Measurements from ENCODE around the gene GALNT18.

Gene GALNT18

GRCh38 chr11:11439591-11439990 lies 182.2 kb downstream of the GALNT18 start:
- H3K4me1 ChIP-seq (ENCODE audit: control insufficient read depth, insufficient read depth, low read length, unreplicated experiment): peaks cover 5% of the 10 kb centered on the region
- H3K4me3 ChIP-seq (ENCODE audit: low read depth, low read length): no peak overlapping the region
- no peak overlapping the region for H3K27ac ChIP-seq (ENCODE audit: low read depth, low read length)
- H3K27me3 ChIP-seq (ENCODE audit: insufficient read depth, low read length): no peaks in the 10 kb centered on the region
- H3K36me3 ChIP-seq (ENCODE audit: insufficient read depth, low read length): no peaks in the 10 kb centered on the region
- no peaks in the 10 kb centered on the region for H3K79me2 ChIP-seq (ENCODE audit: control insufficient read depth, insufficient read depth, low read length, unreplicated experiment)
- no peak overlapping the region for H2AFZ ChIP-seq (ENCODE audit: low read length, unreplicated experiment)

- Histone ChIP-seq H3K36me3 (ENCODE audit: insufficient read depth, low read length) (no peaks in the 10 kb centered on the region), H3K4me1 (ENCODE audit: control insufficient read depth, insufficient read depth, low read length, unreplicated experiment) (no peaks in the 10 kb centered on the region), H3K27ac (ENCODE audit: low read depth, low read length) (no peak overlapping the region), H3K4me3 (ENCODE audit: low read depth, low read length) (no peak overlapping the region), H2AFZ (ENCODE audit: low read length, unreplicated experiment) (no peak overlapping the region), H3K27me3 (ENCODE audit: insufficient read depth, low read length) (no peaks in the 10 kb centered on the region), H3K79me2 (ENCODE audit: control insufficient read depth, insufficient read depth, low read length, unreplicated experiment) (no peaks in the 10 kb centered on the region)
Observed at GRCh38 chr11:11436715-11437313, 185.0 kb downstream of the GALNT18 start.

DNA sequence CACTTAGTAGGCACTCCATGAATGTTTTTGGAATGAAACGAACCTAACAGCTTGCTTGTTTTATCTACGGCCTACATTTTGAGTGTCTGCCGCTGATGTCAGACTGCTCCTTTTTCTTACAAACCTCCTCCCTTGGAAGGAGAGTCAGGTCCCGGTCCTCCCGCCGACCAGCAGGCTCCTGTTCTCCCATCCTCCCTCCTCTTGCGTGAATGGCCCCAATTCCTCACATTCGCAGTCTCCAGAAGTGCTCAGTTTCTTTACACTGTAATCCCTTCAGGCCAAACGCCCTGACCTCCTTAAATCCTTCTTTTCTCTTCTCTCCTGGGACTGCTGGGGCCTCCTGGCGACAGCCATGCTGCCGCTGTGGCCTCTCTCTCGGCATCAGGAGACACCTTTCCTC lies 186.2 kb downstream of the GALNT18 start:
- Histone ChIP-seq H3K4me1 (ENCODE audit: control insufficient read depth, insufficient read depth, low read length, unreplicated experiment) (no peaks in the 10 kb centered on the region), H3K79me2 (ENCODE audit: control insufficient read depth, insufficient read depth, low read length, unreplicated experiment) (no peaks in the 10 kb centered on the region), H3K36me3 (ENCODE audit: insufficient read depth, low read length) (no peaks in the 10 kb centered on the region), H3K27ac (ENCODE audit: low read depth, low read length) (no peak overlapping the region), H3K27me3 (ENCODE audit: insufficient read depth, low read length) (no peaks in the 10 kb centered on the region), H3K4me3 (ENCODE audit: low read depth, low read length) (no peak overlapping the region), H2AFZ (ENCODE audit: low read length, unreplicated experiment) (no peak overlapping the region)

- Histone ChIP-seq H3K27ac (ENCODE audit: low read depth, low read length) (no peak overlapping the region), H3K36me3 (ENCODE audit: insufficient read depth, low read length) (no peaks in the 10 kb centered on the region), H2AFZ (ENCODE audit: low read length, unreplicated experiment) (no peak overlapping the region), H3K4me3 (ENCODE audit: low read depth, low read length) (no peak overlapping the region), H3K27me3 (ENCODE audit: insufficient read depth, low read length) (no peaks in the 10 kb centered on the region), H3K4me1 (ENCODE audit: control insufficient read depth, insufficient read depth, low read length, unreplicated experiment) (no peaks in the 10 kb centered on the region), H3K79me2 (ENCODE audit: control insufficient read depth, insufficient read depth, low read length, unreplicated experiment) (no peaks in the 10 kb centered on the region)
Observed at GRCh38 chr11:11433960-11434359, 187.8 kb downstream of the GALNT18 start.

- no peaks in the 10 kb centered on the region for H3K4me1 ChIP-seq (ENCODE audit: control insufficient read depth, insufficient read depth, low read length, unreplicated experiment)
- no peak overlapping the region for H2AFZ ChIP-seq (ENCODE audit: low read length, unreplicated experiment)
- no peaks in the 10 kb centered on the region for H3K27me3 ChIP-seq (ENCODE audit: insufficient read depth, low read length)
- H3K27ac ChIP-seq (ENCODE audit: low read depth, low read length): no peak overlapping the region
- no peak overlapping the region for H3K4me3 ChIP-seq (ENCODE audit: low read depth, low read length)
- H3K36me3 ChIP-seq (ENCODE audit: insufficient read depth, low read length): no peaks in the 10 kb centered on the region
- H3K79me2 ChIP-seq (ENCODE audit: control insufficient read depth, insufficient read depth, low read length, unreplicated experiment): no peaks in the 10 kb centered on the region
Observed at GRCh38 chr11:11432621-11433319, 189.0 kb downstream of the GALNT18 start.

DNA sequence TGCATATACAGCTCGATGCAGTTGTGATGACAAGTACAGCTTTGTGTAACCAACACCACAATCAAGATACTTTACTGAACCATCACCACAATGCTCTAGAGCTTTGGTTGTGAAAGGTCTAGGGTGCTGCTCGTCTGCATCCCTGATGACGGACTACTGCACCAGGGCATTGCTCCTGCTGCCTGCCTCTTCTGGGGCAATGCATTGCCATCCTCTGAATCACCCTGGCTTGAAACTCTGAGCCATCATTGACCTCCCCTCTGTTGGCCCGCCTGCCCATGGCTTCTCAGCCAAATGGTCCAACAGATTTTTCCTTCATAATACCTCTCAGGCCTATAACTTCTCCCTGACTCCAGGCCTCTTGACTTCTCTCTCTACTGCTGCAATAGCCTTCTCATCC lies 191.4 kb downstream of the GALNT18 start:
- H3K27ac ChIP-seq (ENCODE audit: low read depth, low read length): no peak overlapping the region
- H3K27me3 ChIP-seq (ENCODE audit: insufficient read depth, low read length): no peaks in the 10 kb centered on the region
- peaks cover 8% of the 10 kb centered on the region for H3K4me1 ChIP-seq (ENCODE audit: control insufficient read depth, insufficient read depth, low read length, unreplicated experiment)
- no peaks in the 10 kb centered on the region for H3K36me3 ChIP-seq (ENCODE audit: insufficient read depth, low read length)
- no peaks in the 10 kb centered on the region for H3K79me2 ChIP-seq (ENCODE audit: control insufficient read depth, insufficient read depth, low read length, unreplicated experiment)
- H3K4me3 ChIP-seq (ENCODE audit: low read depth, low read length): no peak overlapping the region
- H2AFZ ChIP-seq (ENCODE audit: low read length, unreplicated experiment): no peak overlapping the region

DNA sequence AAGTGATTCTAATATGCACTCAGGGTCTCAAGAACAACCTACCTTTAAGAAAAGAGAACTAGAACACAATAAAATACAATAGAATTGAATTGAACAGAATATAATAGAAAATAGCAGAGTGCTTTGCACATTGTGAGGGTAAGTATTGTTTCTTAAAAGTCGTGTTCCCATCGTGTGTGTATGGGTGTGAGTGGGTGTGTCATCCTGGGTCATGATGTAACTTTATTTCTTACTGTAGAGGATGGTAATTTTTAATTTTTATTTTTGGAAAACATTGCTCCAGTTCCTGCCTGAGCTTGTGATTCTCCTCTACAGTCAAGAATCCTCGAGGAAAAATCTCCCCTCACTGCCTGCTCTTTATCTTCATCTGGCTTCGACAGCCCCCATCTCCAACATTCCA lies 193.1 kb downstream of the GALNT18 start:
- H3K4me3 ChIP-seq (ENCODE audit: low read depth, low read length): no peak overlapping the region
- no peaks in the 10 kb centered on the region for H3K79me2 ChIP-seq (ENCODE audit: control insufficient read depth, insufficient read depth, low read length, unreplicated experiment)
- H3K27me3 ChIP-seq (ENCODE audit: insufficient read depth, low read length): no peaks in the 10 kb centered on the region
- H3K27ac ChIP-seq (ENCODE audit: low read depth, low read length): no peak overlapping the region
- H3K36me3 ChIP-seq (ENCODE audit: insufficient read depth, low read length): no peaks in the 10 kb centered on the region
- no peak overlapping the region for H2AFZ ChIP-seq (ENCODE audit: low read length, unreplicated experiment)
- peaks cover 8% of the 10 kb centered on the region for H3K4me1 ChIP-seq (ENCODE audit: control insufficient read depth, insufficient read depth, low read length, unreplicated experiment)

GRCh38 chr11:11427542-11427941 lies 194.3 kb downstream of the GALNT18 start:
- no peaks in the 10 kb centered on the region for H3K36me3 ChIP-seq (ENCODE audit: insufficient read depth, low read length)
- H2AFZ ChIP-seq (ENCODE audit: low read length, unreplicated experiment): no peak overlapping the region
- H3K27me3 ChIP-seq (ENCODE audit: insufficient read depth, low read length): no peaks in the 10 kb centered on the region
- no peaks in the 10 kb centered on the region for H3K79me2 ChIP-seq (ENCODE audit: control insufficient read depth, insufficient read depth, low read length, unreplicated experiment)
- no peak overlapping the region for H3K4me3 ChIP-seq (ENCODE audit: low read depth, low read length)
- no peak overlapping the region for H3K27ac ChIP-seq (ENCODE audit: low read depth, low read length)
- H3K4me1 ChIP-seq (ENCODE audit: control insufficient read depth, insufficient read depth, low read length, unreplicated experiment): peaks cover 12% of the 10 kb centered on the region

- Histone ChIP-seq H3K79me2 (ENCODE audit: control insufficient read depth, insufficient read depth, low read length, unreplicated experiment) (no peaks in the 10 kb centered on the region), H2AFZ (ENCODE audit: low read length, unreplicated experiment) (no peak overlapping the region), H3K27me3 (ENCODE audit: insufficient read depth, low read length) (no peaks in the 10 kb centered on the region), H3K36me3 (ENCODE audit: insufficient read depth, low read length) (no peaks in the 10 kb centered on the region), H3K4me1 (ENCODE audit: control insufficient read depth, insufficient read depth, low read length, unreplicated experiment) (peaks cover 14% of the 10 kb centered on the region), H3K4me3 (ENCODE audit: low read depth, low read length) (no peak overlapping the region), H3K27ac (ENCODE audit: low read depth, low read length) (no peak overlapping the region)
Observed at GRCh38 chr11:11427140-11427539, 194.7 kb downstream of the GALNT18 start.

DNA sequence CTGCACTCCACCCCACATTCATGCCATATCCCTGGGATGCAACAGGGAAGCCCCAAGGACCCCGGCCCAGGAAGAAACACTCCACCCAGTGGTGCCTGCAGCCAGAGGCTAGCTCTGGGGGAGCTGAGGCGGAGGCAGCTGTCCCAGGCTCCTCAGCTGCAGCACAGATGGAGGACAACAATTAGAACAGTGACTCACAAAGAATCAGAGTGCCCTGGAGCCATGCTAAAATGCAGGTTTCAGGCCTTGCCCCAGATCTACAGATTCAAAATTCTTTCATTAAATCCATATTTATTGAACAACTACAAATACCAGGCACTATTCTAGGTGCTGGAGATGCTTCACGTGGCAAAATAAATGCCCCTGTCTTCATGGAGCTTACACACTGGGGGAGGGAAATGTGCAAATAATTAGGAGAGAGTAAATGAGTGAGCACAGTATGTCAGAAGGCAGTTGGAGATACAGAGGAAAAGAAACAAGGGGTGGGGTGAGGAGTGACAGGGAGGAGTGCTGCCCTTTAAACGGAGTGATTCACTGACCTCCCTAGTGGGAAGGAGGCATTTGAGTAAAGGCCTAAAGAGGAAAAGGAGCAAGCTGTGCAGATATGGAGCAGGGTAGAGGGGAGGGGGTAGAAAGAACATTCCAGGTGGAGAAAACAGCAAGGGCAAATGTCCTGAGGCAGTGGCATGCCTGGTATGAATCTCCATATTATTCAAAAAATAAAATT lies 195.4 kb downstream of the GALNT18 start:
- Histone ChIP-seq H2AFZ (ENCODE audit: low read length, unreplicated experiment) (no peak overlapping the region), H3K79me2 (ENCODE audit: control insufficient read depth, insufficient read depth, low read length, unreplicated experiment) (no peaks in the 10 kb centered on the region), H3K27ac (ENCODE audit: low read depth, low read length) (no peak overlapping the region), H3K27me3 (ENCODE audit: insufficient read depth, low read length) (no peaks in the 10 kb centered on the region), H3K4me3 (ENCODE audit: low read depth, low read length) (no peak overlapping the region), H3K4me1 (ENCODE audit: control insufficient read depth, insufficient read depth, low read length, unreplicated experiment) (peaks cover 14% of the 10 kb centered on the region), H3K36me3 (ENCODE audit: insufficient read depth, low read length) (no peaks in the 10 kb centered on the region)

DNA sequence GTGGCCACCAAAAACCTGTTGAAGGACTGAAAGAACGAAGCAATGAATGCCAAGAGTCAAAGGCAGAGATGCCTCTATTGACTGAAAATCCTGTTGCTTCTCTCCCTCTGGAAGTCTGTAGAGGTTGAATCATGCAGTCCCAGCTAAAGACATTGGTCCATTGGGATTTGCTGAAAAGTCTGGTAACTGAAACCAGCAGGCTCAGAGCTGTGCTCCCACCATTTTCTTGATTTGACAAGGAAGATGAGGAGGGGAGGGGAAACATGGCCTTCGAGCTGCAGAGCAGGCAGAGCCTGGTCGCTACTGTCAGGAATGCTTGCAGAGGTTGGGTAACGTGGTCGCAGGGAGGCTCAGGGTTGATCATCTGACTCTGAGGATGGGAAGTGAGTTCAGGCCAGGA lies 196.0 kb downstream of the GALNT18 start:
- Histone ChIP-seq H3K27ac (ENCODE audit: low read depth, low read length) (no peak overlapping the region), H2AFZ (ENCODE audit: low read length, unreplicated experiment) (no peak overlapping the region), H3K79me2 (ENCODE audit: control insufficient read depth, insufficient read depth, low read length, unreplicated experiment) (no peaks in the 10 kb centered on the region), H3K4me3 (ENCODE audit: low read depth, low read length) (no peak overlapping the region), H3K4me1 (ENCODE audit: control insufficient read depth, insufficient read depth, low read length, unreplicated experiment) (peaks cover 14% of the 10 kb centered on the region), H3K36me3 (ENCODE audit: insufficient read depth, low read length) (no peaks in the 10 kb centered on the region), H3K27me3 (ENCODE audit: insufficient read depth, low read length) (no peaks in the 10 kb centered on the region)
